HTERT RPE-1 (cell line): Measurements from ENCODE around the gene APLF.
"Not testable (repeated sequence)": the region's sequence is repeated elsewhere in the genome, so short reads cannot be mapped to it uniquely, and the experiment has no call there.

ENCODE experiments used
- in situ Hi-C: fragments of 300-500 bp; cut with MboI; formaldehyde crosslinking; loops from 4 replicates; pipeline ENCODE4 v1.14.3; 2020; ENCODE audit warnings: low sequenced_read_pairs

The APLF gene

DNA sequence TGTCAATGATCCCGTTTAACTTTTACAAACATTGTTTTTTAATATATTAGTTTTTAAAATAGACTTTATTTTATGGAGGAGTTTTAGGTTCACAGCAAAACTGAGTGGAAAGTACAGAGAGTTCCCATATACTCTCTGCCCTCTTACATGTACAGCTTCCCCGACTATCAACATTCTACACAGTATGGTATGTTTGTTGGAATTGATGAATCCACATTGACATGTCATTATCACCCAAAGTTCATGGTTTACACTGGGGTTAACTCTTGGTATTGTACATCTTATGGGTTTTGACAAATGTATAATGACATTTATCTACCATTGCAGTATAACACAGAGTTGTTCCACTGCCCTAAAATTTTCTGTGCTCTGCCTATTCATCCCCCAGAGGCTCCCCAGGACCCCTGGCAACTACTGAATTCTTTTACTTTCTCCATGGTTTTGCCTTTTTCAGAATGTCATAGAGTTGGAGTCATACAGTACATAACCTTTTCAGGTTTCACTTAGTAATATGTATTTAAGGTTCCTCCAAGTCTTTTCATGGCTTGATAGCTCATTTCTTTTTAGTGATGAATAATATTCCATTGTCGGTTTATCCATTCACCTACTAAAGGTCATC, 5.5 kb downstream of the APLF start:
- in situ Hi-C loops = no loop called here

DNA sequence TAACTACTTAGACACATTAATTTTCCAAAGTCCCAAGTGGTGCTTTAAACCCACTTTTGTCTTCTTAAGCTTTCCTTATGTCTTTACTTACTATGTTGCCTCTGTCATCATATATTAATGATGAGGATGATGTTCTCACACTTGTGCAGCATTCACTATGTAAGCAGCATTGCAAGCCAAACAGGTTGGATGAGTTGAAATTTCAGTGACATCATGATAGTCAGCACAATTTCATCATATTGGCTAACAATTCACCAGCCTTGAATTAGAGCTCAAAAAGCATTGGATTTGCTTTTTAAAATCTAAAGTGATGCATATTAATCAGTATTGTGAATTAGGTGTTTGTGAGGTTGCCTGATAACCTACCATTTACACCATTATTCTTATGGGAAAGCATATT, 7.7 kb downstream of the APLF start:
- in situ Hi-C loops = no loop called here

GRCh38 chr2:68475576-68475975, 8.2 kb downstream of the APLF start:
- in situ Hi-C loops = no loop called here

GRCh38 chr2:68476454-68476853, 9.1 kb downstream of the APLF start:
- in situ Hi-C loops = no loop called here

DNA sequence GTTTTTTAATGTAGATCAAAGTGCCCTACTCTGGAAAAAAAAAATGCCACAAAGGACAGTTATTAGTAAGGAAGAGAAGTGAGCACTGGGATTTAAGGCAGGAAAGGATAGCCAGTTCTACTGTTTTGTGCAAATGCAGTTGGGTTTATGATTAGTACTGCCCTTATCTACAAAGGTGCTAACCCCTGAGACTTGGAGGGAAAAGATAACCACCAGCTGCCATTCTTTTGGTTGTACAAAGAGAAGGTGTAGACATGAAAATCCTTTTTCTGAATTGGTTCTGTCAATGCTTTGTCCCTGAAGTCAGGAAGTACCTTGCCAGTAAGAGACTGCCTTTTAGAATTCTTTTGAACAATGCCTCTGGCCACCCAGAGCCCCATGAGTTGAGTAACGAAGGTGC, 11.3 kb downstream of the APLF start:
- in situ Hi-C loops = no loop called here

DNA sequence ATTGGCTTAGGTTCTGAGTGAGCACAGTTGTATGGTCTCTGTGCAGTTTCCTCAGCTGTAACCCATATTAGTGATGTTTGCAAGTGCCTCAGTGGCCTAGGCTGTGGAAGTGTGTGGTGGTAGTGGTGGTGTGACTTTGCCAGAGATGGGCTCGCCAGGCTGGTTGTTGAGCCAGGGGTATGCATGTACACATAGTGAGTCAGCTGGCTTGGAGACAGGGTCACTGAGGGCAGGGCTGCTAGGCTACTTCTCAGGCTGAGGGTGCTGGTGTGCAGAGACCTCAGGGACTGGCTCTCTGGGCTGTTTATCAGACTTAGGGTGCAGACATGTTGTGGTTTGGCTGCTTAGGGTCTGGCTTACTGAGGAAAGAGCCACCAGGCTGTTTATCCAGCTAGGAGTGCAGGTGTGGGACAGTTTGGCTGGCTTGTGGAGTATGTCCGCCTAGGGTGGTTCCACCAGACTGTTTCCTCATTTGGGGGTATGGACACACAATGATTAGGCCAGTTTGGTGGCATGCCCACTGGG, 15.0 kb downstream of the APLF start:
- in situ Hi-C loops = no loop called here

- in situ Hi-C loops = no loop called here
Observed at GRCh38 chr2:68483011-68483410, 15.6 kb downstream of the APLF start.

DNA sequence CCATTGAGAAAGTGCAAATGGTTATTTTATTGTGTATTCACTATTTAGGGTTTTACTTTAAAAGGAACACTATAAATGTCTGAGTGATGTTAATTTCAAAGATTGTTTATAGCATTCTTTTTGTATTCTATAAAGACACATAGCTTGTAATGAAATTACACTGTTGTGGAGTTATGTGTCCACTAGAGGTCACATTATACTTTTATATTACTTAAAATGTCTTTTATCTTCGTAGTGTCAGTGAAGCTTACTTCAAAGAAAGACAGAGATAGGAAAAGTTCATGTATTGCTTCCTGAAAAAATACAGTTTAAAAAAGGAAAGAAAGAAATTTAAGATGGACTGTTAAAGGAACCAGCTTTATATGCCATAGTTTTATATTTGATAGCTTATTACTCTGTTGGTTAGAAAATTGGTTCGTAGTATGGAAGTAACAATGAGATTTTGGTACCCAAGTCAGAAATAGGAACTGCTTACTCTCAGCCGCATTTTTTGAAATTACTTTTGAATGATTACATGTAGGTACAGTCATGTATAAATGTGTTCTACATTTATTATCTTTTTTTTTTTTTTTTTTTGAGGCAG, 20.5 kb downstream of the APLF start:
- in situ Hi-C loops = no loop called here

GRCh38 chr2:68488605-68489004, 21.2 kb downstream of the APLF start:
- in situ Hi-C loops = not testable (repeated sequence)

DNA sequence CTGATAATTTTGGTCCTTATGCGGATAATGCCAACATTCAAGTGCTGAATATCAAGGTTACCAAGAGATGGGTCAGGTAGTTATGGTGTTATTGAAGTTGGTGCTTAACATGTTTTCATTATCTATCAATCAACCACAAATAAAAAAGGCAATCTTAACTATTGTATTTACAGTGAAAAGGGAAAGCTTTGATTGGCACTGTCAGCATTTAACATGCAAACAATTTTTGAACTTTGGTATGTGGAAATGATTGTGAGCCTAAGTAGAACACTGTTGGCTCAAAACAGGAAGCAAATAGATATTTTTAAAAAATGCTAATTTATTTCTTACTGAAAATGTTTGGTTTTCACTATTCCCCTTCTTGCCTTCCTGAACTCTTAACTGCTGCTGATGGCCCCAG, 21.9 kb downstream of the APLF start:
- in situ Hi-C loops = no loop called here

DNA sequence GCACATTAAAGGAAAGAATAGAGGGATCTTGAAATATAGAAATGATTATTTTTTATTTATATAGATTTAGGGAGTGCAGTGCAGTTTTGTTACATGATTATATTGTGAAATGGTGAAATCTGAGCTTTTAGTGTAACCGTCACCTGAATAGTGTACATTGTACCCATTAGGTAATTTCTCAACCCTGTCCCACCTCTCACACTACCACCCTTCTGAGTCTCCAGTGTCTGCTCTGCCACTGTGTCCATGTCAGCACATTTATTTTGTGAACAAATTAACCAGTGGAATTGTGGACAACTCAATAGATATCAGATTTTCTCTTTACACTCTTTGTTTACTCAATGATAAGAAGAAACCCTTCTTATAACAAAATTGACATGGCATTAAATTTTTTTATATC, 24.2 kb downstream of the APLF start:
- in situ Hi-C loops = no loop called here

DNA sequence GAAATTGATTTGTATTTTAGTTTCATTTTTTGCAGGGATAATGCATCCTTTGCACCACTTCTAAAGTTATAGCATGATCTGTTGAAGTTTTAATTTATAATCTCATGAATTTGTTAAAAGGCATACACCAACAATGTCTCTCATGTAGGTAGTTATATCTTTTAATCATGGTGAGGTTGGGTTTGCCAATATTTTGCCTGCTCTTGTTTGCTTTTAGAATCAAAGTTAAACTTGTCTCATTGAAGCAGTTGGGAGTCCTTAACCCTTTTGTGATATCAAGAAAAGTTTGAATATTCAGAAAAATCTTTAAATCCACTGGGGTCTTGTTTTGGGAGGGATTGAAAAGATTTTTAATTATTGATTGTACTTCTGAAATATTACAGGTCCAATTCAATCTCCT, 31.7 kb downstream of the APLF start:
- in situ Hi-C loops = no loop called here

DNA sequence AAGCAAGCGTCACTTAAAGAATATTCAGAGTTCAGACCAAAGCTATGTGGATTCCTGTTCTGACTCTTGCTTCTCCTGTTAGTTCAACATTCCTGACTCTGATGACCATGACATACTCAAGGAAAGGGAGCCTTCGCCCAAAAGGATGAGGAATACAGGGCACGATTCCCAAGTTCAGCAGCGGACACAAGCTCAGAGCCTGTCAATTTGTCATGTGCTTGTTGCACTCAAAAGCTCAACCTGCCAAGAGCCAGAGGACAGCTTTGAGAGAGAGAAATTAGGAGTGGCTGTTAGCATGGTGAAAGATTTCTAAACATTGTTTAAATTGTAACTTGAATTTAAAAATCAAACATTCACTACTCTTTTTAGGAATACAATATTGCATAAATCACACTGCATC, 33.3 kb downstream of the APLF start:
- in situ Hi-C loops = no loop called here

GRCh38 chr2:68501768-68502167, 34.4 kb downstream of the APLF start:
- in situ Hi-C loops = no loop called here

DNA sequence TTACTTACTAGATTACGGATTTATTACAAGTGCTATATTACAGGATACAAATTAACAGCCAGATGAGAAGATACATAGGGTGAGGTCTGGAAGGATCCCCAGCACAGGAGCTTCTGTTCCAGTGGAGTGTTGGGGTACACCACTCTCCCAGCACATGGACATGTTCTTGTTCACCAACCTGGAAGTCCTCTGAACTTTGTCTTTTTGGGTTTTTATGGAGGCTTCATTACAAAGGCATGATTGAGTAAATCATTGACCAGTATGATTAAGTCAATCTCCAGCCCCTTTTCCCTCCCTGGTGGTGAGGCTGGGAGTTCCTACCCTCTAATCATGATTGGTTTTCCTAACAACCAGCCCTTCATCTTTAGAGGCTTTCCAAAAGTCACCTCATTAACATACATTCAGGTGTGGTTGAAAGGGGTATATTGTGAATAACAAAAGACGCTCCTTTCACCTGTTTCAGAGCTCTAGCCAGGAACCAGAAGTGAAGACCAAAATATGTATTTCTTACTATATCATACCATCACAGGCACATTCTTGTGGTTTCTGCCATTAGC, 38.3 kb downstream of the APLF start:
- in situ Hi-C loops = no loop called here

DNA sequence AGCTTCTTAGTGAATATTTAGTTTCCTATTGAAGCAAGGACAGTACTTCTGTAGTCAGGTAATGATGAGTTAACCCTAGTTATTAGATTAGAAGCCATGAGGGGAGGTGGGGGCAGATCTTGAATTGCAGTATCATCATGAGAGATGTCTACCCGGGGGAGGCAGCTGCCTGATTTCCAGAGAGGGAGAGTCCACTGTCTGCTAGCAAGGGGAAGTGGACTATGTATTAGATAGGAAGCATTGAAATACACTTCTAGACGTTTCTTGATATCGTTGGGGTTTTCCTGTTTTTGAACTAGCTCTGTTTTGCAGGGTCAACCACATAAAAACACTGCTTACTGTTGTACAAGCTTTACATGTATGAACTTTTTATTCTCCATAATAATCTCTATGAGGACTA, 38.8 kb downstream of the APLF start:
- in situ Hi-C loops = no loop called here

GRCh38 chr2:68512326-68512725, 44.9 kb downstream of the APLF start:
- in situ Hi-C loops = no loop called here

- in situ Hi-C loops = no loop called here
Observed at GRCh38 chr2:68512966-68513365, 45.6 kb downstream of the APLF start.

DNA sequence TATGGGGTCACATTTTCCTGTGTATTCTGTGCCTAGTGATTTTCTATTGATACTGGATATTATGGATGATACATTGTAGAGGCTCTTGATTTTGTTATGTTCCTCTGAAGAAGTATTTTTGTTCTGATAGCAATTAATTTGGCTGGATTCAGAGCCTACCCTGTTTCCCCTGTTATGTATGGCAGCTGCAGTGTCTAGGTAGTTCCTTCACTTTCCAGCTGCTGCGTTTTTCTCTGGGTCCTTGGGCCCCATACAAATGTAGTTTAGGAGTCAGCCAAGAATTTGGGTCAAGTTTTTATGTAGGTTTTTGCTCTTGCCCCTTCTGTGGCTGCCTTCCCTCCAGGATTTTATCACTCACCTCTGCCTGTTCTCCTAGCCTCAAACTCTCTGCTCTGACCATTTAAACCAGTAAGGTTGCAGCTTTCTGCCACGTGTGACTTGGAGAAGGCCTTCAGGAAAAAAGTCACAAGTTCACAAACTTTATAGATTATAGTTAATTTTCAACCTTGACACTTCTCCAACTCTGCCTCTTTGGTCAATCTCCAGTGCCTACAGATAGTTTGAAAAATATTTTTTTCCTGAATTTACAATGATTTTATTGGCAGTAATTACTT, 47.0 kb downstream of the APLF start:
- in situ Hi-C loops = no loop called here

GRCh38 chr2:68516051-68516955, 48.9 kb downstream of the APLF start:
- in situ Hi-C loops = no loop called here

- in situ Hi-C loops = no loop called here
Observed at GRCh38 chr2:68519236-68519635, 51.9 kb downstream of the APLF start.
